GM18861 (cell line): ENCODE results near the gene OR10C1.

ENCODE experiments used
- ATAC-seq: cut with Tn5 transposase; IDR thresholded peaks from one replicate; pipeline ENCODE4 v1.9.1; 2021; ENCODE audit not compliant: unreplicated experiment

Gene OR10C1

GRCh38 chr6:29477923-29478450 is 38.9 kb downstream of the OR10C1 start:
- ATAC-seq, result no peak

GRCh38 chr6:29478740-29479139 is 39.6 kb downstream of the OR10C1 start:
- no peak for ATAC-seq

- no peak for ATAC-seq
Measured at GRCh38 chr6:29479560-29479959, 40.5 kb downstream of the OR10C1 start.

- ATAC-seq, result no peak
Measured at GRCh38 chr6:29483186-29483585, 44.1 kb downstream of the OR10C1 start.

- ATAC-seq, result no peak
Measured at GRCh38 chr6:29483735-29484134, 44.6 kb downstream of the OR10C1 start.

- no peak for ATAC-seq
Measured at GRCh38 chr6:29486577-29486976, 47.5 kb downstream of the OR10C1 start.

- no peak for ATAC-seq
Measured at GRCh38 chr6:29487131-29487530, 48.0 kb downstream of the OR10C1 start.

- ATAC-seq, result no peak
Measured at GRCh38 chr6:29487660-29488059, 48.6 kb downstream of the OR10C1 start, which contains the start of gene MAS1L. Gene MAS1L (minus strand): TSS chr6:29487956. CDS start chr6:29487902, 54 bp downstream.

GRCh38 chr6:29488874-29489273 is 49.8 kb downstream of the OR10C1 start:
- no peak for ATAC-seq

- ATAC-seq, result no peak
Measured at GRCh38 chr6:29489286-29489685, 50.2 kb downstream of the OR10C1 start.

GRCh38 chr6:29490055-29490454 is 50.9 kb downstream of the OR10C1 start:
- ATAC-seq, result no peak

- no peak for ATAC-seq
Measured at GRCh38 chr6:29490552-29490951, 51.4 kb downstream of the OR10C1 start.
